NT2/D1 (cell line): ENCODE measurements around the gene MGAT5B.

Experiments
- SUZ12 ChIP-seq: IDR thresholded peaks from 2 replicates; pipeline ENCODE4 v1.6.1; 2011; ENCODE audit not compliant: insufficient read length, insufficient read depth; ENCODE audit errors: extremely low read depth
- YY1 ChIP-seq: IDR thresholded peaks from 2 replicates; pipeline ENCODE4 v1.6.1; 2011; ENCODE audit not compliant: insufficient read length, insufficient read depth

DNA sequence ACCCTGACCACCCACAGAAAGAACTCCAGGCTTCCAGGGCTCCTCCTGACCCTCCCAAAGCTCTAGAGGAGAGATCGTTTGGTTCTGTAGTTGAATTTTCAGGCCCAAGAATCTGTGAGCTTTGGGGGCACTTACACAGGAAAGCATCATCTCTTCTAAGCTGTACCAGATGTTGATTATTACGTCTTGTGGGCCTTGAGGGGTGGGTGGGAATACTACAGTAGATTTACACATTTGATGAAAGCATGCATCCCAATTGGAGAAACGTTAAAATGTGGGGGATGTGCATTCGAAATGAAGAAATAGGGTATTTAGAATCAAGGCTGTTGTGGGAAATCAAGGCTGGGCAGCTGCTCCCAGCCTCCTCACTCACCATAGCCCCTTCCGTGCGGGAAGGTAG lies 61.9 kb downstream of the MGAT5B start:
- no peak for TF ChIP-seq SUZ12
- no peak for TF ChIP-seq YY1
